Gastroesophageal sphincter (tissue), 3 donors: ENCODE data around the gene C1orf174.

Experiments used
- EP300 ChIP-seq: sonication (generic); formaldehyde crosslinking; IDR thresholded peaks from one replicate; pipeline ENCODE4 v1.6.1; 2017; ENCODE audit warnings: antibody characterized with exemption, mild to moderate bottlenecking
- POLR2A ChIP-seq, 2 donors: fragments of 450-650 bp; IDR thresholded peaks; one replicate each; pipeline ENCODE4 v1.6.1; 2017; ENCODE audit warnings: antibody characterized with exemption in 2 of 2, mild to moderate bottlenecking in 2 of 2, moderate library complexity in 1 of 2
- TF ChIP-seq, protein P1 (sequence below), 4 experiments: fragments of 200-600 bp in 2 of 4; fragments of 450-650 bp in 2 of 4; sonication (generic) in 1 of 4; IDR thresholded peaks; one replicate each; pipeline ENCODE4 v1.5.1; 2017 to 2019; ENCODE audit warnings: antibody characterized with exemption in 4 of 4, mild to moderate bottlenecking in 2 of 4, moderate library complexity in 2 of 4

DNA sequence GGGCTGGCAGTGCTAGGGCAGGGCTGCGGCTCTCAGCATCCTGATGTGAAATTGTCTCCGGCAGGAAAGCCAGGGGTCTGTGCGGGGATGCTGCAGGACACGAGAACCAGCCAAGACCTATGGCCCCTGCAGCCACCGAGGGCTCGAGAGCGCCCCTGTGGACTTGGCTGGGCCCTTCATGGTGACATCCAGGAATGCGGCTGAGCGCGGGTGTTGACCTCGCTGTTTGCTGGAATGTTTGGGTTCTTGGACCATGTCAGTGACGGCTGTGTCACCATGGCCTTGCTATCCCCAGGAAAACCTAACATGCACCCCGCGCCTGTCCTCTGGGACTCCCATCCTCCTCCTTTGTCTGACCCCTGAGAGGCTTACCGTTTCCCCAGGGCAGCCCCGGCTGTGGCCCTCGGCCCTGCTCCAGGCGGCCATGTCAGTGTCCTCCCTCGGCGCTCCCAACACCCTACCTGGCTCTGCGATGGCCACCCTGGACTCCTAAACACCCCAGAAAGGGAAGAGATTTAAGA is 14.3 kb upstream of the C1orf174 start:
- no peak for TF ChIP-seq EP300
- no peak for TF ChIP-seq POLR2A (IDR thresholded peaks at IDR 0.05)
- TF ChIP-seq, protein P1, sequence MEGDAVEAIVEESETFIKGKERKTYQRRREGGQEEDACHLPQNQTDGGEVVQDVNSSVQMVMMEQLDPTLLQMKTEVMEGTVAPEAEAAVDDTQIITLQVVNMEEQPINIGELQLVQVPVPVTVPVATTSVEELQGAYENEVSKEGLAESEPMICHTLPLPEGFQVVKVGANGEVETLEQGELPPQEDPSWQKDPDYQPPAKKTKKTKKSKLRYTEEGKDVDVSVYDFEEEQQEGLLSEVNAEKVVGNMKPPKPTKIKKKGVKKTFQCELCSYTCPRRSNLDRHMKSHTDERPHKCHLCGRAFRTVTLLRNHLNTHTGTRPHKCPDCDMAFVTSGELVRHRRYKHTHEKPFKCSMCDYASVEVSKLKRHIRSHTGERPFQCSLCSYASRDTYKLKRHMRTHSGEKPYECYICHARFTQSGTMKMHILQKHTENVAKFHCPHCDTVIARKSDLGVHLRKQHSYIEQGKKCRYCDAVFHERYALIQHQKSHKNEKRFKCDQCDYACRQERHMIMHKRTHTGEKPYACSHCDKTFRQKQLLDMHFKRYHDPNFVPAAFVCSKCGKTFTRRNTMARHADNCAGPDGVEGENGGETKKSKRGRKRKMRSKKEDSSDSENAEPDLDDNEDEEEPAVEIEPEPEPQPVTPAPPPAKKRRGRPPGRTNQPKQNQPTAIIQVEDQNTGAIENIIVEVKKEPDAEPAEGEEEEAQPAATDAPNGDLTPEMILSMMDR (IDR thresholded peaks at IDR 0.05): no peak
